Kidney epithelial cell (primary cell): ENCODE results near the gene SLC35F6. TPM values are rescaled to one million over a fixed set of nuclear protein-coding genes. Genes with fewer than 3 reads are reported as not detected.
A peak's percentile ranks its signal among the peaks of the same experiment; 100 is the strongest.
"Not testable (repeated sequence)": the region's sequence is repeated elsewhere in the genome, so short reads cannot be mapped to it uniquely, and the experiment has no call there.

Experiments
- DNase-seq: peaks from one replicate; pipeline ENCODE4 v3.0.0-alpha.2; 2010; ENCODE audit warnings: low read depth
- H3K27me3 ChIP-seq: 2 replicates; pipeline ENCODE4 v1.6.0; 2011; ENCODE audit warnings: low read length; ENCODE audit not compliant: control insufficient read depth, insufficient read depth
- H3K36me3 ChIP-seq: 2 replicates; pipeline ENCODE4 v1.5.1; 2011; ENCODE audit warnings: low read length; ENCODE audit not compliant: control insufficient read depth, insufficient read depth
- H3K4me3 ChIP-seq: 2 replicates; pipeline ENCODE4 v1.5.1; 2011; ENCODE audit warnings: low read depth, mild to moderate bottlenecking, control low read depth, low read length
- CTCF ChIP-seq: IDR thresholded peaks from 2 replicates; pipeline ENCODE4 v1.5.1; 2011; ENCODE audit warnings: mild to moderate bottlenecking, moderate library complexity, low read length, control low read depth, inconsistent platforms; ENCODE audit not compliant: insufficient read depth, poor library complexity, severe bottlenecking
- total RNA-seq: library from RNA; depleted of rRNA; stranded (reverse); fragments of >200 nt; gene quantifications from 2 replicates; pipeline ENCODE4 v1.2.3, GENCODE V29; 2015

Gene SLC35F6
- total RNA-seq, 1 donor from 2014 or later, result 80.5 TPM

DNA sequence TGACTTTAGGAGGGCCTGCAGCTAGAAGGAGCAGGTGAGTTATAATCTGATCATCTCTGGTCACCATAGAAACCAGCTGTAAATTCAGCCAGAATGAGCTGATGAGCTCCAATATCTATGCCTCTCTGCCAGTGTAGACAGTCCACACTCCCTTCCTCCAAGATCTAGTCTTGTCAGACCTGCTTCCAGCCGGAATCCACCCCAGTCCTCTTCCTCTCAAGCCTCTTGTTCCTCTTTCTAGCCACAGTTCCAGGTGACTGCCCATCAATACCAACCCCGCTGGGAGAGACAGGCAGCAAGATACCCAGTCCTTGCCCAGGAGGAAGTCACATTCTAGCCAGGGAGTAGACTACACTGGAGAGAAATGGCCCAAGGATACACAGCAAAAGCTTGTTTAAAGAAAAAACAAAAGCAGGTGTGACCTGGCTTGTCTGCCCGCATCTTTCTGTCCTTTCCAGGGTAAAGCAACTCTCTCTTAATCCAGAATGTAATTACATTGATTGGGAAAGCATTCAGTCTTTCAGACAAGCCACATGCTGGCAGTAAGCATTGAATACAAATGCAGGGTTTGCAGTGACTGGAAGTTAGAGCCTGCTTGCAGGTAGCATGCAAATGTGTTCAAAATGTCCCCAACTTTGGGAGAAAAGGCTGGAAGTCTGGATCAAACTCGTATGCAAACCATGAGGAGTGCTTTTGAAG is 9.0 kb upstream of the SLC35F6 start:
- H3K36me3 ChIP-seq, result no peaks in the 10 kb centered on the region
- no peaks in the 10 kb centered on the region for H3K27me3 ChIP-seq
- H3K4me3 ChIP-seq, result no peak overlapping the region
- TF ChIP-seq CTCF, result no peak
- DNase-seq, result no peak

GRCh38 chr2:26756337-26756736 is 7.7 kb upstream of the SLC35F6 start:
- no peak for TF ChIP-seq CTCF

GRCh38 chr2:26757873-26758789 is 6.0 kb upstream of the SLC35F6 start:
- peak; percentile 99 for DNase-seq

More at GRCh38 chr2:26756337-26756736, 7.7 kb upstream of the SLC35F6 start:
- H3K27me3 ChIP-seq, result no peaks in the 10 kb centered on the region
- H3K4me3 ChIP-seq, result no peak overlapping the region
- no peak for DNase-seq
- H3K36me3 ChIP-seq, result no peaks in the 10 kb centered on the region

DNA sequence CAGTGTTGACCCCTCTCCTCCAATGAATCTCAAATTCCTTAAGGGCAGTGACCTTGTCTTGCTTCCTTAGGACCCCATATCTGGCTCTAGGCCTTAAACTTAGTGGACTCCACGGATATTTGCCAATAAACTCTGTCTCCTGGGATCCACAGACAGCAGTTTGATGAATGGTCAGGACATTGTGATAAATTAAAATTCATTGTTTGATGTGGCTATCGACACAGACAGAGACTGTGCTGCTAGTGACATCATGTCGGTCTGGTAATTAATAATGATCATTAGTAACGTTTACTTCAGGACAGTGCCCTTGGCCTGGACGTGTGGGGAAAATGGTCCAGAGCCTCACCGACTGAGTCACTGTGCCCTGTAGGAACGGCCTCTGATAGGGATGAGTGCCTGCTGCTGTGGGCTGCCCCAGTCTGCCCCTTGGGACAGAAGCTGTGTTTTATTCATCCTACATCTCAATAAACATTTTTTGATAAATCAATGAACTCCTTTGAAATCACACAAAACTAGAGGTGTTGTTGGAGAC is 5.2 kb upstream of the SLC35F6 start:
- Histone ChIP-seq H3K36me3 (no peaks in the 10 kb centered on the region), H3K27me3 (no peaks in the 10 kb centered on the region), H3K4me3 (no peak overlapping the region)
- no peak for DNase-seq
- TF ChIP-seq CTCF, result no peak

More at GRCh38 chr2:26757873-26758789, 6.0 kb upstream of the SLC35F6 start:
- no peak for TF ChIP-seq CTCF
- Histone ChIP-seq H3K36me3 (no peaks in the 10 kb centered on the region), H3K4me3 (no peak overlapping the region), H3K27me3 (no peaks in the 10 kb centered on the region)

DNA sequence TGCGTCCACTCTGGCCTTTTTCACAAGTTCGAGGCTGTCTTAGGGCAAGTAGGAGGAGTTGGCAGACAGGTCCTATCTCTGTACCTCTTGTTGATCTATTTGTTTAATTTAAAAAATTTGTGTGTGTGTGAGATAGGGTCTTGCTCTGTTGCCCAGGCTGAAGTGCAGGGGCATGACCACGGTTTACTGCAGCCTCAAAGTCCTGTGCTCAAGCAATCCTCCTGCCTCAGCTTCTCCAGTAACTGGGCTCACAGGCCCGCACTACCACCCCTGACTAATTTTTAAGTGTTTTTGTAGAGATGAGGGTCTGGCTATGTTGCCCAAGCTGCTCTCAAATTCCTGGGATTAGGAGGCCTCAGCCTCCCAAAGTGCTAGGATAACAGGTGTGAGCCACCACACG is 4.2 kb upstream of the SLC35F6 start:
- Histone ChIP-seq H3K36me3 (no peaks in the 10 kb centered on the region), H3K27me3 (no peaks in the 10 kb centered on the region), H3K4me3 (no peak overlapping the region)
- TF ChIP-seq CTCF, result no peak
- DNase-seq, result no peak

GRCh38 chr2:26760991-26761390 is 3.1 kb upstream of the SLC35F6 start:
- H3K4me3 ChIP-seq, H3K36me3 ChIP-seq: not testable (repeated sequence)

More at GRCh38 chr2:26760991-26761390, 3.1 kb upstream of the SLC35F6 start:
- not testable (repeated sequence) for H3K27me3 ChIP-seq, DNase-seq
